HG02588 (cell line): ENCODE data around the gene KRT7.
"Not testable (repeated sequence)": the region's sequence is repeated elsewhere in the genome, so short reads cannot be mapped to it uniquely, and the experiment has no call there.

Source experiments
- ATAC-seq: cut with Tn5 transposase; IDR thresholded peaks from one replicate; pipeline ENCODE4 v1.9.1; 2021; ENCODE audit warnings: mild to moderate bottlenecking, moderate library complexity; ENCODE audit not compliant: unreplicated experiment

Gene KRT7

DNA sequence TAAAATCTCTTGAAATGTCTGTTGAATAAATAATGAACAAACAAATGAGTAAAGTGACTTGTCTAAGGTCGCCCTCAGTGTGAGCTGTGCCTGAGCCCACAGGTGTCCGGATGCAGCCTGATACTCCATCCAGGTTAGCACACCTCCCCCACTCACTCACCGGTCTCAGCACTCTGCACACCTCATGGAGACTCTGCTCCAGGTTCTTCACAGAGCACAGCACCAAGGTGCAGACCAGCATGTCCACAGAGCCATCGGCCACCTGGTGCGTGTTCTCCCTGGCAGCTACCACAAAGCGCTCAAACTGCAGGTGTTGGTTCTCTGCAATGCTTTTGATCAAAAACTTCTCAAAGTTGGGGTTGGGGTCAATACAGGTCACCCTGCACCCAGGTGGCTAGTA is 4.1 kb upstream of the KRT7 start:
- ATAC-seq = no peak

DNA sequence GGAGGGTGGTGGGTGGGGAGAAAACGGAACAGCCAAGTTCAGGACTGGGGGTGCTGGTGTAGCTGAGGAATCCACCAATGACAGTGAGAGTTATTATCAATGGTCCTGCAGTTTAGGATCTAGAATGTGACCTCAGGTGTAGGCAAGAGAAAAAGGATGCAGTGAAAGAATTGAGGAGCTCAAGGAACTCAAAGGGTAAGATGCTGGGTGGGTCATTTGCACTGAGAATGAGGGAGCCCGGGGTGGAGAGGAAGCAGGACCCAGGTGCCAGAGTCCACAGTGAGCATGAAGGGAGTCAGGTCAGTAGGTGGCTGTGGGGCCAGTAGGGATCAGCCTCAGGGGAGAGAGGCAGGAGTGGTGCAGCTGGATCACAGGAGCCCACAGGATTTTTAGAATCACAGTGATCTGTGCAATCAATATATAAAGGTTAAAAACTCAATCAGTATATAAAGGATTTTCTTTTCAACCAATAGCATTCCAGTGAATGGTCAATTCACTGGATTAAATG is 3.2 kb upstream of the KRT7 start:
- no peak for ATAC-seq

DNA sequence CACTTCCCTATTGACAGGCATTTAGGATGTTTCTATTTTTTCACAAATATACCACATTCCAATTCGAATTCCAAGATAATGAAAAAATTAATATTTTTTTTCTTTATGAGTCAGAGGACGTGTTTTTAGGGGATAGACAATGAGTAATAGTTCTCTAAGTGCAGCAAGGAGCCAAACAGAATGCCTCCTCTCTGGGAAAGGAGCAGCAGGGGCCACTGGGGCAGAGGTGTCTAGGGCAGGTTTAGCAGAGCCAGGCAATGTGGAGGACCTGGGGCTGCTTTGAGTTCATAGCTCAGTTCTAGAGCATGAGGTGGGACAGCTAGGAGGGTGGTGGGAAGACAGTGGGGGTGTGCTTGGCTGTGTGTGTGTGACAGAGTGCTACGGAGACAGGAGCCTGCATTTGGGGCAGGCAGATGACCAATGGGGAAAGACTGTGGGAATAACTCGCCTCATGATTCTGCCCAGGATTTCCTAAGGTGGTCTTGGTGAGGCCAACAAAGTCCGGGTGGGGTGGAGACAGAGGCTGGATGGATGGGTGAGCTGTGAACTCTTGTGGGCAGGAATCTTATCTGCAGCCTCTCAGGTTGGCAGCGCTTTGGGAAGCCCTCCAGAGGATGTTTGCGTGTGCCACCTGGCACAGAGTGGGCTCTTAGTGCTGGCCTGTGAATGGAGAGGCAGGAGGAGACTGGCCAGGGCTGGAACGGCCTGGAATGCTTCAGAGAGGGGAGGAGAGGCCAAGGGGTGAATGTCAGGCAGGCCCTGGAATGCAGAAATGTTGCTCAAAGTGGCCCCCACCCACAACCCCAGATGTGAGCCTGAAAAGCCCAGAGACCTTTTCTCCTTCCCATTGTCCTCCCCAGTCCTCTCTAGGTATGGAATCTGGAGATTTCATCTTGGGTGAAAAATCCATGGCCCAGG is 2.4 kb upstream of the KRT7 start:
- no peak for ATAC-seq

DNA sequence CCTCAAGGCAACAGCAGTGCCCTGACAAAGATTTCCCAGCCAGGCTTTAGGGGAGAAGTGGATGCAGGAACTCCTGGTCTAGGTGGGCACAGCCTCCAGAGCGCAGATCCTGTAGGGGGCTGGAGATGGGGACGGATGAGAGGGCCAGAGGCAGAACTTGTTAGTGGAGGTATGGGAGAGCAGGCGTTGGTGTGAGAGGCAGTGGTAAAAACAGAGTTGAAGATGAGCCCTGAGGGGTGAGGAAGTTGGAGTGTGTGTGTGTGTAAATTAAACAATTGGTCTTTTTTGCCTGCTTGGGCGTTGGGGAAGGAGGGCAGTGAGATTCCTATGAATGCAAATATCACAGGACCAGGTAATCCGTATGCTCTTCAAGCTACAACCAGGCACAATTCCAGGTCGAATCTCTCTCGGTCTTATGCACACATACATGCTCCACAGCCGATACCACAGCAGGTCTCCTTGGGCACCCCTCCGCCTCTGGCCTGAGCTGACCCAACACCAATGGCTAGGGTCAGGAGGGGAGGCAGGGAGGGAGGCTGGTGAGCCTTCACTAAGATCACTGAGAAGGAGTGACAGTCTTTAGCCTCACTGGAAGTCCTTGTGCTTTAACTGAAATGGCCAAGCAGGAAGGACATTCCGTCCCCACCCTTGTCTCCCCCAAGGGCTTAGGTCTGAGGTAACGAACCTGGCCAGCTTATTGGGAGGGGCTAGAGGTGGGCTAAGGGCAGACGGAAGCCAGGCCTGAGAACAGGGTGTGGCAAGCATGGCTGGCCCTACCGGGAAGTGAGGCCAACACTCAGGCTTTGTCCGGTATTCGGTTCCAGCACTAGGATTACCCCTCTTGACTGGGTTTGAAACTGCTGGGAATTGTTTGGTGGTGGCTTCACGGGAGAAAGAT is 1.5 kb upstream of the KRT7 start:
- ATAC-seq = no peak

DNA sequence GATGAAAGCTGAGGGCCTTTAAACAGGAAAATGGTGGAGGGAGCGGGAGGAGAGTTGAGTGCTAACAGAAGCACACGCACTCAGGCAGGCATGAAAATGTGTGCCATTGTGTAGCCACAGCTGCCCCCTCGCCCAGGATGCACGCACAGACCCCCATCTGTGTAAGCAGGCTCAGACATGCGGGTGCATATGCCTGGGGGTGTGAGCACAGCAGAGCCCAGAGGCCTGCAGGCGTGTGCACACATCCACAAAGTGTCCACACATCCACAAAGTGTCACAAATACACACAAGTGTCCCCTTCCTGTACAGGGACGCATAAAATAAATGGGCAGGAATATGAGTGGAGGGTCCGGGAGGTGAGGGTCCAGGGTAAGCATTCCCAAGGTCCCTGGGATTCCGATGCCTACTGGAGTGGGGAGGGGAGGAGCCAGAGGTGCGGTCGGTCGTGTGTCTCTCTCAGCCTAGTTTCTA is 805 bp upstream of the KRT7 start:
- ATAC-seq = no peak

DNA sequence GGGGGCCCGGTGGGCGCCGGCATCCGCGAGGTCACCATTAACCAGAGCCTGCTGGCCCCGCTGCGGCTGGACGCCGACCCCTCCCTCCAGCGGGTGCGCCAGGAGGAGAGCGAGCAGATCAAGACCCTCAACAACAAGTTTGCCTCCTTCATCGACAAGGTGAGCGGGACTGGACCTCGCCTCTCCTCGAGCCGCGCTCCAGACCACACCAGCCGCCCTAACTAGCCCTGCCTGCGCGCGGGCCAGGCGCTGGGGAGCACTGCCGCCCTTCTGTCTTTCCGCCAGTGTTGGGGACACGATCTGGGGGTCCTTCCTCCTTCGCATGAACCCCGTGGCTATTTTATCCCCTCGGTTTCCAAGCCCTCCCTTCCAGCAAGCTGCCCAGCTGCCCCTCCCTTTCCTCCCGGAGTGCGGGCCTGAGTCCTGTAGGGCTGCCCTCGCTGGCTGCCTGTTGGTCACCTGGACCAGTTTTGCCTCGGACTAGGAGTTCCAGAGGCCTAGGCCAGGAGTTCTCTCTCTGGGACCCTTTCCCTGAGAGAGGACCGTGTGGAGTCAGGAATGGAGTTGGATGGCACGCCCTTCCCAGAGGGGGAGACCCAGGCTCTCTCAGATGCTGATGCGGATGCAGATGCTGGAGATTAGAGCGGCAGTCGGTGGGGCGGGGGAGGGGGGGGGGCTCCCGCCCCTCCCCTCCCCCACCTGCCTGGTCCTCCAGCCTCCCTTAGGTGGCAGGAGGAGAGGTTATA is 592 bp downstream of the KRT7 start:
- no peak for ATAC-seq

DNA sequence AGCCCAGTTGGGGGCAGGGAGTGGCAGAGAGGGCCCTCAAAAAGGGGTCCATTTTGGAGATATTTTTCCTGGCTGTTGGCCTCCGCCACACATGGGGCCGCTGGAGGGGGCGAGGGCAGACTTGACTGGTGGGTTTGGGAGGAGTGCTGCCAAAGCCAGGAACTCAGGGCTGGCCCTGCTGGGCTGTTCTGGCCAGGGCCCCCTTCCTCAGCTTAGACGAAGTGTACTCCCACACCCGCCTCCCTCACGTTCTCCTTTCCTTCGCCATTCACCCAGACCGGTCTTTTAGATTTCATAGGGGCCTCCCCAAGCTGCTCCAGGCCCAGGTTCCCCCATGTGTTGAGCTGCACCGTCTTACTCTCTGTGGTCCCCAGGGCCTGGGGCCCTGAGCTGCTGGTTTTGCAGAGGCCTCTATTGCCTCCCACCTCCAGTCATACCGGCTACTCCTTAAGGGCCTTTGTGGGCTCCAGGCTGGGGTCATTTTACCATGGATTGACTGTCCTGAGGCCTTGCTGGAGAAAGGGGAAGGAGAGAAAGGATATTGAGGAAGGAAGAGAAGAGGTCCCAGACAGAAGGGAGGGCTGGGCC is 1.3 kb downstream of the KRT7 start:
- no peak for ATAC-seq

DNA sequence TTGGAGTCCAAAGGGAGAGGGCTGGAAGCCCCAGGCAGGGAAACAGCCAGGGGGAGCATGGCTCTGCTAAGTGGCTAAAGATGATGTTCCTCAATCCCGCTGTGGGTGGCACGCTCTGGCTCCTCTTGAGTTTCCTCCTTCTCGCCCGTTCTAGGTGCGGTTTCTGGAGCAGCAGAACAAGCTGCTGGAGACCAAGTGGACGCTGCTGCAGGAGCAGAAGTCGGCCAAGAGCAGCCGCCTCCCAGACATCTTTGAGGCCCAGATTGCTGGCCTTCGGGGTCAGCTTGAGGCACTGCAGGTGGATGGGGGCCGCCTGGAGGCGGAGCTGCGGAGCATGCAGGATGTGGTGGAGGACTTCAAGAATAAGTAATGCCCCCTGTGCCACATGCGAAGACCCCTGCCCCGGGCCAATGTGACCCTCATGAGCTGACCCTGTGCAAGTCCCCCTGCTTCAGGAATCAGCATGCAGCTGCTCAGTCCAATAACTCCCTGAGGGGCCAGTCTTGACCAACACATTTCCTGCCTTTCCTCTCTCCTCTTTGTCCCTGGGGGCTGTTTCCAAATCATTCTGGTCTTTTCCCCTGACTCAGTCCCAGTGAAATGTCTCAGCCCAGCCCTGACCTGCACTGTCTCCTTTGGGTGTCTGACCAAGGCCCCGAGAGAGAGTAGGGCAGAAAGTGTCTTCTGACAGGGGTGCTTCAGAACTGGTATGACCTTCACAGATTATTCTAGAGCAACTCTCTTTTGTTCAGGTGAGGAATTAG is 2.1 kb downstream of the KRT7 start:
- ATAC-seq = no peak

DNA sequence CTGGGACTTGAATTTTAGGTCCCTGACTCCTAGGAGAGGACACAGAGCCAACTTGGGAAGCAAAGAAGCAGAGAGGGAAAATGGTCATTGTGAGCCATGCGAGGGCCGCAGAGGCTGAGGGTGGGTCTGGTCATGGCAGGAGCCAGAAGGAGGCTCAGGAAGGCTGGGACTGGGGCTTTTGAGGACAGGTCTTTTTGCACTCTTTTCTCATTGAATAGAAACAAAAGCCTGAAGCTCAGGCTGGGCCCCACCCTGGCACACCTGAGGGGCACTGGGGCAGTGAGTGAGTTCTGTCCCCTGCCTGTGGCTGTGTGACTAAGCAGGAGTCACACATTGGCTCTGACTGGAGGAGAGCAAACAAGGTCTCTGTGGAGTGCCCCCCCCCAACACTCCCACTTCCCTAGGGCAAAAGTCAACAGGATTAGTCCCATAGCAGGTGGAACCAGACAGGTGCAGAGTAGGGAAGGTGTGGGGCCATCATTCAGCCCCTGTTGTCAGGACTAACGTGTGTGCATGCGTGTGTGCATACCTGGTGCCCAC is 2.8 kb downstream of the KRT7 start:
- ATAC-seq = no peak

DNA sequence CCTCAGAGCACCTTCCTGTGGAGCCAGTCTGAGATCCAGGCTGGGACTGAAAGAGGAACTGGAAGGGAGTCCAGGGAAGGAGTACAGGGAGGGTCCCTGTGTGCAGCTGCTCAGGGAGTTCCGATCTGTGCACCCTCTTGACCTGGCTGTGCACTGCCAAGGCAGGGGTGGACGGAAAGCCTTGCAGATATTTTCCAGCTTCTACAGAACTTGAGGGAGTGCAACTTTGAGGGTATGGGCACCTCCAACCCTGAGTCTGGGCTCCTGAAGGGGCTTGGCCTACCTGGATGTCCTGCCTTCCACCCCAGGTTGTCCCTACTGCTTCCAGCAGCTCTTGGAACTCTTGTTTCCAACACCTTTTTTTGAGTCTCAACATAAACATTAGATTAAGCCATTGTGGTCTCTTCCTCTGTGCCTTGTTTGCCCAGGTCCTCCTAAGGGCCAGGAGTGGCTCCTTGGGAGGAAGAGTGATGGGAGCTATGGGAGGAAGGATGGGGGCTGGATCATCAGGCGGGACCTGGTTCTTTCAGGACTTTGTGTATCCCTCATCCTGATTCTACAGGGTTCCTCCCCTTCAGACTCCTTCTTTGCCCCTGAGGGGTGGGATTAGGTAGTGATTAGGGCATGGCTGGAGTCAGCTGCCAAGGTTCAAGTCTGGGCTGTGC is 3.5 kb downstream of the KRT7 start:
- no peak for ATAC-seq

DNA sequence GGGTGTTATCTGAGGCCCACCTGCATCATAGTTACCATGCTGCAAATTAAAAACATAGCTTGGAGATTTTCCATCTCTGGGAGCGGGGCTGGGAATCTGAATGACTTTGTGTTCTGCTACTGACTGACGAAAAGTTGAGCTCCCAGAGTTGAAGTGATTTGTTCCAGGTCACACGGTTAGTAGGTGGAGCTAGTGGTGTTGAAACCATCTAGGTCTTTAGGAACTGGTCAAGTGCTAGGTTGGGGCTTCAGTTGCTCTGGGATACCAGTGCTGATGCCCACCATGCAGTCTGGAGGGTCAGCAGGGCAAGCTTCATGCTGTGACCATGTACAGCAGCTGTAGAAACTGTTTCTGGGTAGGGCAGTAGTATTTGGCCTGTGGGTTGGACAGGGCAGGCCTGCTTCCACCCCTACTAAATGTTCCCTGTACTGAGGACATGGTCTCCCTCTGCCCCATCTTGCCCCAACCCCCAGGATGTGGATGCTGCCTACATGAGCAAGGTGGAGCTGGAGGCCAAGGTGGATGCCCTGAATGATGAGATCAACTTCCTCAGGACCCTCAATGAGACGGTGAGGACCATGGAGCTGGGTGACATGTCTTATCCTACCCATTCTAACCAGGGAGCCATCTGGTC is 5.3 kb downstream of the KRT7 start:
- ATAC-seq = no peak

DNA sequence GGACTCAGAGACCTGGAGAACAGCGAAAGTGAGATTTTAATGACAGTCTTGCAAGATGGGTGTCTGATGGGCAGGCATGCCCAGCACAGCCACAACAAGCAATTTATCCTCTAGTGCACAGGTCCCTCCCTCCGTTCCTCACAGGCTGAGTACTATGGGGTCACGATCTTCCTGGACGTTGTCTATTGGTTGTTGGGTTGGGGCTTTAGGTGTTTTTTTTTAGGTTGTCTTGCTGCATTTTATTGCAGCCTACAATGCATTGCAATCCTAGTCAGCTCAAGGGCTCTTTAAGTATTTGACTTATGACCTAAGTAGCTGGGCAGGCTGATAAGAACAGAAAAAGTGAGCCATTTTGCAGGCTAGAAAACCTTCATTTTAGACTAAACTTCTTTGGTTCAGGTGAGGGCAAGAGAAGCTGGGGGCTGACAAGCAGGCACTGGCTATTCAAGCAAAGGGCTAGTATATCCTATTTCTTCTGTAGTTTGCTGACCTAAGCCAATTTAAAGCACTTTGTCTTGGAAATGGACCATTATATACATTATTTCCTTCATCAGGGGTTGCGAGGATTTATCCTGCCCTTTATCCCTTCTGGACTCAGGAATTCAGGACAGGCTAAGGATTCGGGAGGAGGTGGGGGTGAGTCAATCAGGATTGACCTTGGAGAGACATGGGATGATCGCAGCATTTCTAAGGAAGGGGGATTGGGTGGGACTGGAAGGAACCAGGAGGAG is 6.0 kb downstream of the KRT7 start:
- no peak for ATAC-seq

DNA sequence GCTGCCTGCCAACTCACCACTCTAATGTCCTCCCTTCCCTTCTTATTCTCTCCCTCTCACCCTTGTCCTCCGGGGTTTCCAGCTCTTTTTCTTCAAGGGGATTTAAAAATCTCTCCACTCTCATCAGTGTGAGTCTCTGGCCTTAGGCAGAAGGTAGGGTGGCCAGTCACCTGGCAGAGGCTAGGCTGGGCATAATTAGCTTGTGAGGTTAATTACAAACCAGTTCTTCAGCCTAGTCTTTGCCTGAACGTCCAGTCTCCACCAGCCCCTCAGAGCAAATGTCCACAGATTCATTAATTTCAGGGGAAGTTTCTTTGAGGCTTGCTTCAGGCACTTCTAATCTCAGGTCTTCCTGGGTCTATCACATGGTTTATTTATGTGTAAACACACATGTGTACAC is 6.7 kb downstream of the KRT7 start:
- ATAC-seq = no peak

DNA sequence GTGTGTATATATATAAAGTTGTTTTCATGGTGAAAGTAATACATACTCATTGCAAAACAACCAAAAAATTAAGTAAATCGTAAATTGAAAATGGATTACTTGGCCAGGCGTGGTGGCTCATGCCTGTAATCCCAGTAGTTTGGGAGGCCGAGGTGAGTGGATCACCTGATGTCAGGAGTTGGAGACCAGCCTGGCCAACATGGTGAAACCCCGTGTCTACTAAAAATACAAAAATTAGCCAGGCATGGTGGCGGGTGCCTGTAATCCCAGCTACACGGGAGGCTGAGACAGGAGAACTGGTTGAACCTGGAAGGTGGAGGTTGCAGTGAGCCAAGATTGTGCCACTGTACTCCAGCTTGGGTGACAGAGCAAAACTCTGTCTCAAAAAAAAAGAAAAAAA is 7.2 kb downstream of the KRT7 start:
- not testable (repeated sequence) for ATAC-seq

DNA sequence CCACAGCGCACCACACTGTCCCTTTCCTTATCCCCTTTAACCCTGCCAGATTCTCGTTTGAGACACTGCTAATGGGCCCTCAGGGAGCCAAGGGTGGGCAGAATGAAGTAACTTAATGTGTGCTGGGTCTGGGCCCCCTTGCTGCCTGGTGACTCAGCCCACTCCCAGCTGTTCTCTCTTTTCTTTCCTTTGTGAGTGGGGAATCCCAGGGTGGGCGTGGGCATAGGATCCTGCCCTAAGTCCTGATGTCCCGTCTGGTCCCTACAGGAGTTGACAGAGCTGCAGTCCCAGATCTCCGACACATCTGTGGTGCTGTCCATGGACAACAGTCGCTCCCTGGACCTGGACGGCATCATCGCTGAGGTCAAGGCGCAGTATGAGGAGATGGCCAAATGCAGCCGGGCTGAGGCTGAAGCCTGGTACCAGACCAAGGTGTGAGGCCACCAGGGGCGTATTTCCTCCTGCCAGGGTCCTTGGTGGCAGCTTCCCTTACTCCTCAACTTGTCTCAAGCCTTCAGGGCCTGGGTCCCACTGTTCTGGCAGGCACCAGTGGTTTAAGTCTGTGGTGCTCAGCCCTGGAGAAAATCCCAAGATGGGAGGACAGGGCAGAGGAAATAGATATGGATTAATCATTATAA is 8.3 kb downstream of the KRT7 start:
- ATAC-seq = no peak

DNA sequence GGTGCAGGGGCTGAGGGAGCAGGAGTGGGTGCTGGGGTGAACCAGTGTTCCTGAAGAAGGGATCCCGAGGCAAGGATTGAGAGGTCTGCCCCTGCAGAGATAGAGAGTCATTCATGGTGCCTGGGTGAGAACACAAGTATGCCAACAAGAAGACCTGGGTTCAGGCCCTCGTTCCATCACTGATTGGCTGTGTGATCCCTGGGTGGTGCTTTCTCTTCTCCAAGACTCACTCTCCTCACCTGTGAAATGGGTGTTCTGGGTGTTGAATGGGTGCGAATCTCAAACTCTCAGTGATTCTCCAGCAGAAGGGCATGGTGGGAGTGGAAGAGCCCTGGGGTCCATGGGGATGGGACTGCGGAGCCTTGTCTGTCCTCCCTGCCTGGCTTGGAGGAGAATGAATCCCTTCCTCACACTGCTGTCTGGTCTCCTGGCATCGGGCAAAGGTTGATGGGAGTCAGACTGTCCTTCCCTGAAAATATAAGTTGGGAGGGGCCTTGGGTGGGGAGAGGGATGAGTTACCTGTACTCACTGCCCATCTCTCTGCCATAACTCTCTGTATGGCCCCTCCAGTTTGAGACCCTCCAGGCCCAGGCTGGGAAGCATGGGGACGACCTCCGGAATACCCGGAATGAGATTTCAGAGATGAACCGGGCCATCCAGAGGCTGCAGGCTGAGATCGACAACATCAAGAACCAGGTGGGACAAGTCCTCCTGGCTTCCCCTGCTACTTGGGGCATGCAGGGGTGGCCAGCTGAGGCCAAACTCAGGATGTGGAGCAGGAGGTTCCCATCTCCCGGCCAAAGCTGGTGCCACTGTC is 9.6 kb downstream of the KRT7 start:
- ATAC-seq = no peak
